Ramos (cell line): Measurements from ENCODE around the gene GMPPA.

Source experiments
- in situ Hi-C: fragments of 300-500 bp; cut with MboI; formaldehyde crosslinking; loops from one replicate; pipeline ENCODE4 v1.14.3; 2022; ENCODE audit warnings: low sequenced_read_pairs; ENCODE audit not compliant: unreplicated experiment

The GMPPA gene

DNA sequence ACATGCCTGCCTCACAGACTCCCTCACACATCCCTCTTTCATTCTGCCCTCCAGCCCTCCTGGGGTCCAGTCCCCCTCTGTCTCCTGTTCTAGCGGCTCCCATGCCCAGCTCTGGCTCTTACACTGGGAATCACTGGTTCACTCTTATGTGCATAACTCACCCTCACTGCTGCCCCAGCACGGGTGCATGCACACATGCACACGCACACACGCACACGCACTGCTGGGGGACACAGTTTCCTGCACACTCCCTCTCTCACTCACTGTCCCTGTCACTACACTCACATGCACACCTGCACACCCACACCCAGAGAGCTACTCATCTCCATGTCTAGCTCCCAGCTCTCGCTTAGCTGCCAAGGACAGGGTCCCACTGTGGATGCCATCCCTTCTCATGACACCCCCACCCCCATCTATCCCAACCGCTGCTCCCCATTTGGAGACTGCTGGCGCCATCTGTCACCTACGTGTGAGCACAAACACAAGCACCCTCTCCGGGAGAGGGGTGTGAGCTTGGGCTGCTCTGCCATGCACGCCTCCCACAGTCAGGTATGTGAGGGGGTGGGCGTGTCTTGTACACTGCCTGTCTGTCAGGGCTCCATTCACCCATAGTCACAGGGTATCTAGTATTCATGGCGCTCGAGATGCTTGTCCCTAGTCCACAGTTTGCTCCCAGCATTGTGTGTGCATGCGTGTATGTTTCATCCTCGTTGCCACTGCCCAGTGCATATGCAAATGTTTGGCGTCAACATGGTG, 17.4 kb downstream of the GMPPA start:
- in situ Hi-C loops = no loop called here

DNA sequence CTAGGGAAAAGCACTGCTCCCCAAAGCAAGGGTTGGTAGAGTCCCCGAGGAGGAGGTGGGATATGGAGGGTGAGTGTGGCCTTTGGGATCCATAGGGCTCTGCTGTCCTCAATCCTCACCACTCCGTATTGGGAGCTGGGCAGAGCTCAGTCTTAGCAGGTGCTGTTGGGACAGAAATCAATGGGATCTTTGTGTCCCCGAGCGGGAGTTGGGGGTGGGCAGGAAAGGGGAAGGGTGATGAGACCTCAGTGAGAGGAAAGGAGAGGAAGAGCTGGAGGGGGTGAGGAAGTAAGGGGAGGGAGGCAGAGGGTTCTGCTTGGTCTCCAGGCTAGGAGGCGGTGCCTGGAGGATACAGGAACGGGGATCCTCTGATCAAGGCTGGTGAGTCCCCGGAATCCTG, 18.2 kb downstream of the GMPPA start:
- in situ Hi-C loops = no loop called here

DNA sequence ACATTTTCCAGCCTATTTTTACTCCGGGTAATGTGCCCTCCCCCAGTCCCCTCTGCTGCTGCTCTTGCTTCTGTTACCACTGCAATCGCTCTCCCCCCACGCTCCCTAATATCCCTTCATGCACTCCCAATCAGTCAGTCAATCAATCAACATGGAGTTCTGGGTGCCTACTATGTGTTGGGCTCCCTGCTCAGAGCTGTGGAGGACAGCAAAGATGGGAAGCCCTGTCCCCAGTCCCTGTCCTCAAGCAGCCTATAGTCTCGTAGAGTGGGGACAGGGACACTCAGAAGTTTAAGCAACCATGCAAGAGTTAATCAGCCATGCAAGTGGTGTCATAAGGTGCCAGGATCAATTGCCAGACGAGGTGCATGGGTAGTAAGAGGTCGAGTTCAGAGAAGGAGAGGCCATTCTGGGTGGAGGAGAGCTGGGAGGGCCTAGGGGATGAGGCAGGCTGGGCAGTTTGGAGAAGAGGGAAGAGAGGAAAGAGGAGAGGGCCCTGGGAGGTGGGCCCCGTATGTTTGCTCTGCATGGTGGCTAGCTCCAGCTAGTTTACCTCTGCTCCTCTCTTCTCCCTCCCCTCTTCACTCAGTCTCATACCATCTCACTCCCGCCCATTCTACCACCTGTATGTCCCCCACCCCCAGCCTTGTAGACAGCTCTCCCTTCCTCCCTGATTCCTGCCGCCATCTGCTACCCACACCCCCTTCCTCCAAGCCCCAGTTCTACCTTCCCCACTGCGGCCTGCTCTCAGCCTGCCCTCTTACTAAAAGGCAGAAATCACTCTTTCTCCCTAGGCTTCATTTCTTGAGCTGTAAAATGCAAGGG, 19.5 kb downstream of the GMPPA start:
- in situ Hi-C loops = no loop called here

DNA sequence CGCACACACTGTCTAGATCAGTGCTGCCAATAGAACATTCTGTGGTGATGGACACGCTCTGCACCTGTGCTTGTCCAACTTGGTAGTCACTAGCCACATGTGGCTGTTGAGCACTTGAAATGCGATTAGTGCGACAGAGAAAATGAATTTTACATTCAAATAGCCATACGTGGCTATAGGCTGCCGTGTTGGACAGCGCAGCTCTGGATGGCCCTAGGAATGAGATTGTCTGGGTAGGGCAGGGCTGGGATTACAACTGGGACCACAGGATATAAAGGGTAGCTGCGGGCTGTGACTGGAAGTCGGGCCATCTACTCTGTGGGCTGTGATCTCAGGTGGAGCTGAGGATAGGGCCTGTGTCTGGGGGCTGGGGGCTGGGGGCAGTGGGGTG, 20.8 kb downstream of the GMPPA start:
- in situ Hi-C loops = no loop called here

DNA sequence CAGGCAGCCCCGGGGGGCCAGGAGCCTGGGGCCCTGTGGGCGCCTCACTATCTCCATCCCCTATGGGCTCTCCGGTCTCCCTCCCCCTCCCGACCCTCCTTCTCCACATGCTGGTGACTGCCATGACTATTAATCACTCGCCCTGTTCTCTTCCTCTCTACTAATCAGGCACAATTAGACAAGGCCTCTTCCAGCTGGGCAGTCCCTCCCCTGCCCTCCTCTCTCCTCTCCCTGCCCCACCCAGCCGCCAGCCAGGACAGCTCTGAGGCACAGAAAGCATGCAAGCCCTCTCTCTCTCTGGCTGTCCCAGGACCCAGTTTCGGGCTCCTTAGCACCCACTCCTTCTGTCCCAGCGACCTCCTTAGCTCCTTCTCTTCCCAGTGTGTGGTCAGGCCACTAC, 21.4 kb downstream of the GMPPA start:
- in situ Hi-C loops = no loop called here

DNA sequence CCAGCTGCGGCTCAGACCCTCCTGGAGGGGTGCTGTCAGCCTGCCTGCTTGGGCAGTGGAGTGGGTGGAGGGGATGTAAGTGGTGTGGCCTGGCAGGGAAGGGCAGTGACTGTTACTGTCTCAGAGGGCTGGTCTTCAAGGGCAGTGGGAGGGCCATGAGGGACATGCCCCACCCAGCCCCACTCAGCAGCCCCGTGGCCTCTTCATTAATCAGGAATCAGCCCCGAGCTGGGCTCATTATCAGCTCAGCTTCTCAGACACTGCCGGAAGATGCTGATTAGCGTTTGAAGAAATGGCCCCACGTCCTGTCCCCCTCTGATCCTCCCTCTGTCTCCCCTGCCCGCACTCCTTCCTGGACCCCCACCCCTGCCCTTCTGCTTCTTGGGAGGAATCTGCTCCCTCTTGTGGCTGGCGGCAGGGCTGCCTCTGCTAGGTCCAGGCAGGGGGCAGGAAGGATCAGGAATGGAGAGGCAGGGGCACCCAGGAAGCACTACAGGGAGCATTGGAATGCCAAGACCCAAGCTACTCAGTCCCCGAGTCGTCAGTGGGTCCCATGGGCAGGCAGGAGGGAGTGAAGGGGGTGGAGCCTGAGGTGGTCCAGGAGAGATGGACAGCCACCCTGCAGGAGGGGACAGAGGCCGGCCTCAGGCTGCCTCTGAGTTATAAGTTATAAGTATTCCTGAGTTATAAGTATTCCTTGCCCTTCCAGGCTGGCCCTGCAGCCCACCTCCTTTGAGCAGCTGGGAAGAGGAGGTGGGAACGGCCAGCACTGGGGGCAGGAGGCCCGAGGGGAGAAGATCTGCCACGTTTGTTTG, 22.6 kb downstream of the GMPPA start:
- in situ Hi-C loops = no loop called here

DNA sequence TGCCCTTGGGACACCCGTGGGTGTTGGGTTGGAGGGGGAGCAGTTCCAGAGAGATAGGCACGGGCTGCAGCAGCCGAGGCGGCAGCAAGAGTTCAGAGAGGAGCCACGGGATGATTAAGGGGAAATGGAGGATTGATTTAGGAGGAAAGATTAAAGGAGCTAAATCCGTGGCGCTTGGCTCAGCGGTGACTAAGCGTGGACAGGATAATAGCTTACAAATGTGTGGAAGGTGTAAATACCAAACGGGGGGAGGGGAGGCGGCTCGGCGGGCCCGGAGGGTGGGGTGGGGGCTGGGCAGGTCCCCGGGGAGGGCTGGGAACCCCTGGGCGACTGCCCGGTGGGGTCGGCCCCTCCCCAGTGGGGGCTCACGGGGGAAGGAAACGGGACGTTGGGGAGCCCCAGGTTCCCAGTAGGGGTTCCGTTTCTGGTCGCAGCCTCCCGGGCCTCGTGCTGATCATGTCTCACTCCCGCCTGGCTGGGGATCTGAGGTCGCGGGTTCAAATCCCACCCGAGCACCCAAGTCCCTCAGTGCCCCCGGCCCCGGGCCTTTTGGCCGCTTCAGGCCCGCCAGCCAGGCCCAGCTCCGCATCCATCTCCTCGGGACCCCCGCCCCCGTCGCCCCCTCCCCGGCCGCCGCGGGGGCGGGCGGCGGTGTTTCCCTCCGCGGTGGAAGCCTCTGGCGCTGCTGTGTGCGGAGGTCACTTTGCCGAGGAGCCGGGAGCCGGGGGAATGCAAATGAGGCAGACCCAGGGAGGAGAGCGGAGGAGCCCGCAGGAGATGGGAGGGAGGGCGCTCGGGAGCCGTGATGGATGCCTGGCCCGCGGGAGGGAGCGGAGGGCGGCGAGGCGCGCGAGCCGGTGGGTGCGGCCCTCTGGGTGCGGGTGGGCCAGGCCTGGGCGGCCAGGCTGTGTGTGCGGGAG, 23.7 kb downstream of the GMPPA start:
- in situ Hi-C loops = no loop called here

DNA sequence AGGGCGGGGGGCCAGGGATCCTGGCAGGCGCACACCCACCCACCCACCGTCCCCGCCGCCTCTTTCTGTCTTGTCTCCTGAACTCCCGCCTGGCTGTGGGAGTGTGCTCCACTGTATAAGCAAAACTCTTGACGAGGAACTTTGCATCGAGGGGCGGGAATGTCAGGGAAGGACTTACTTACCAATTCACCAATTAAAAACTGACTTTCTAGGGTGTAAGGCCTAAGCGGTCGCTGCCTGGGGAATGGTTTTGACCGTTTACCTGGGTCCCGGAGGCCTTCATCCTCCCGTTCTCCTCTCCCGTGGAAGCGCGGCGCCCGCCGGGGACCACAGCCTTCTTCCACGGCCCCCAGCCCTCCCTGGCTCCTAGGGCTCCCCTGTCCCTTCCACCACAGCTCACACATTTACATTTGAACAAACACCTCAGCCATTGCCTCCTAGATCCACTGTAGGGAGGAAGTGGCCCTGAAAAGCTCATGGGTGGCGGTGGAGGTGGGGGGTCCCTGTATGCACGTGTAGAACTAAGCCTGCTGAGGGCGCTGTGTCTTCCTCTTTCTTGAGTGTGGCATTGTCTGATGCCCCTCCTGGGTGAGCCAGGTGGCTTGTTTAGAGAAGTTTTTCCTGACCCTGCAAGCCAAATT, 24.5 kb downstream of the GMPPA start:
- in situ Hi-C loops = no loop called here

DNA sequence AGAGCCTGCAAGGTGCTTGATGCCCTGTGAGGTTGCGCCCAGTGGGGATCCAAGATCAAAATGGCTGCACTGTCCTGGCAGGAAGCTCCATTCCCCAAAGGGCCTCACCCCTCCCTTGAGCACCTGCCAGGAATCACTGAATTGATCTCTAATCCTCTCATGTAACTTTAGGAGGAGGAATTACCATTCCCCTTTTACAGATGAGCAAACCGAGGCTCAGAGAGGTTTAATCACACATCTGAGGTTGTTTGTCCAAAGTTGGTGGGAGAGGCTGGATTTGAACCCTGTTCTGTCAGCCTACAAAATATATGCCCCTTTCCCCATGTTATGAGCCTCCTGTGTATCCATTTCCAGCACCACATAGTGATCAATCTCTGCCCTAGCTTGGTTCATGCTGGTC, 26.1 kb downstream of the GMPPA start:
- in situ Hi-C loops = no loop called here

DNA sequence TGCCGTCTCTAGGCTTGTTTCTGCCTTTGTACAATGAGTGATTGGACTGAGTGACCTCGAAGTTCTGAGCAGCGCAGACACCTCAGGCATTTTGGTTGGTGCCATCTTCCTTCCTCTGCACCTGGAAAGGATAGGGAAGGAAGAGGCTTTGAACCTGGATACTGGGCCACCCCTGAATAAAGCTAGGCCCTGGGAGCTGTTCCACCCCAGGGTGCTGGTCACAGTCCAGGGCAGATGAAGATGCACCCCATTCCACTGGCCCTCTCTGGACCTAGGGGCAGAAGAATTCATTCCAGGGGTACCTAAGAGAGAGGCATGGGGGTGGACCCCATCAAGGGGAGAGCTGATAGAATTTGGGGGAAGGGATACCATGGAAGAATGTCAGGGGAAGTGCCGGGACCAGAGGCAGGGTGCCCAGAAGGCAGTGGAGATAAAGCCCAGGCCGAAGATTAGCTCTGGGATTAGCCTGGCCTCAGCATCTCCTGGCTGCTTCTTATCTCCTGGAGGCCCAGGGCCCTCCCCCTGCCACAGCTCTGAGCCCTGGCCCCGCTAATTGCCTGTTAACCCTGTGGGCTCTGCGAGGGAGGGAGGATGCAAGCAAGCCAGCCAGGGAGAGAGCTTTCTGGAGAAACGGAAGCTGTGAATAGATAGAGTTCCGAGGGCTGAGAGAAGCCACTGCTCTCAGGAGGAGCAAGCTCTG, 27.0 kb downstream of the GMPPA start:
- in situ Hi-C loops = no loop called here

DNA sequence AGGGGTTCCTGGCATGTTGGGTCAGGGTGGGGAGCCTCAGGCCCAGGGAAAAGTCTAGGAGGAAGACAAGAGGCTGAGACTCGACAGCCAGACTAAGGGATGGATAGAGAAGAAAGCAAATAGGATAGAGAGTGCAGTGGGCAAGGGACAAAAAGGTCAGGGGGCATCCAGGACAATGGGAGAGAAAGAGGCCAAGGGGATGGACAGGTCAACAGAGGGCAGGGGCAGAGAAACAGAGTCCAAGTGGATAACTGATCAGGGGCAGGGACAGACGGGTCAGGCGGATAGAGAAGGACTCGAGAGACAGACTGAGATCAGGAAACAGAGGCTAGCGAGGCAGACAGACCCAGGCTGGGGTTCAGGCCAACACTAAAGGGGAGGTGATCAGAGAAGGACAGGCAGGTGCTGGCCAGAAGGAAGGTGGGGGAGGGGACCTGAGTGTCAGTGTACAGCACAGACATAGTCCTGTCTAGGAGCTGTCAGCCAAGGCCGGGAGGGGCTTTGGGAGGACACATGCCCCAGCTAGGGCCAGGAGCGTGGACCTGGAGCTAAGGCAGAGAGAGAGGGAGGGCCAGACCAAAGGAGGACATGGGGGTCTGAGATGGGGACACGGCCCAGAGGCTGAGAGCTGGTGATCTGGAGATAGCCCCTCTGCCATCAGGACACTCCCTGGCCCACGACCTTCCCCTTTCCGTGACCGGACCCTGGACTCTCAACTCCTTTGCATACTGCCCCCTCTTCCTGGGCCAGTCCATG, 27.8 kb downstream of the GMPPA start:
- in situ Hi-C loops = no loop called here

DNA sequence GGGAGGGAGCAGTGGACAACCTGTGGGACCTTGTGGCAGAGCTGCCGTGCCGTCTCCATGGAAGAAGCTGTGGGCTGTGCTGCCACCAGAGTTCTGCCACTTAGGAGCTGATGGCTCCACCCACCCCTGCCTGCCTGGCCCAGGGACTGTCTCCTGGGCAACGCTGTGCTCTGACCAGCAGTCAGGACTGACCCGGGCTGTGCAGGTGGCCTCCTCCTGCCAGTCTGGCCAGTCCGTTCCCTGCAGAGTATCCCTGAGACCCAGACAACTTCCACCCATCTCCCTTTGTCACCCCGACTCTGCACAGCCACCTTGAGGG, 28.3 kb downstream of the GMPPA start:
- in situ Hi-C loops = no loop called here

DNA sequence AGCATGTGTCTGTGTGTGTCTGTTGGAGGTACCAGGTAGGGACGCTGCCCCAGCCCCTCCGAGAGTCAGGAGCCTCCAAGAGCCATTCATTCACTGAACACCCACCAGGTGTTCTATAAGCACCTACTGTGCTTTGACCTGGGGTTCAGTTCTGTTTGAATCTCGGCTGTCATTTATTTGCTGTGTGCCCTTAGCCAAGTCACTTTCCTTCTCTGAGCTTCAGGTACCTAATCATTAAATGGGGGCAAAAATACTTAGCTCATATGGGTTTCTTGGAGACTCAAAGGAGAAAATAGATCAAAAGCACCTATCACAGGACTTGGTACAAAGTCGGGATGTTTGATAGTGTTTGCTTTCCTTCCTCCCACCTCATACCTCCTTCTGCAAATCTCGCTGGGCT, 28.8 kb downstream of the GMPPA start:
- in situ Hi-C loops = no loop called here

DNA sequence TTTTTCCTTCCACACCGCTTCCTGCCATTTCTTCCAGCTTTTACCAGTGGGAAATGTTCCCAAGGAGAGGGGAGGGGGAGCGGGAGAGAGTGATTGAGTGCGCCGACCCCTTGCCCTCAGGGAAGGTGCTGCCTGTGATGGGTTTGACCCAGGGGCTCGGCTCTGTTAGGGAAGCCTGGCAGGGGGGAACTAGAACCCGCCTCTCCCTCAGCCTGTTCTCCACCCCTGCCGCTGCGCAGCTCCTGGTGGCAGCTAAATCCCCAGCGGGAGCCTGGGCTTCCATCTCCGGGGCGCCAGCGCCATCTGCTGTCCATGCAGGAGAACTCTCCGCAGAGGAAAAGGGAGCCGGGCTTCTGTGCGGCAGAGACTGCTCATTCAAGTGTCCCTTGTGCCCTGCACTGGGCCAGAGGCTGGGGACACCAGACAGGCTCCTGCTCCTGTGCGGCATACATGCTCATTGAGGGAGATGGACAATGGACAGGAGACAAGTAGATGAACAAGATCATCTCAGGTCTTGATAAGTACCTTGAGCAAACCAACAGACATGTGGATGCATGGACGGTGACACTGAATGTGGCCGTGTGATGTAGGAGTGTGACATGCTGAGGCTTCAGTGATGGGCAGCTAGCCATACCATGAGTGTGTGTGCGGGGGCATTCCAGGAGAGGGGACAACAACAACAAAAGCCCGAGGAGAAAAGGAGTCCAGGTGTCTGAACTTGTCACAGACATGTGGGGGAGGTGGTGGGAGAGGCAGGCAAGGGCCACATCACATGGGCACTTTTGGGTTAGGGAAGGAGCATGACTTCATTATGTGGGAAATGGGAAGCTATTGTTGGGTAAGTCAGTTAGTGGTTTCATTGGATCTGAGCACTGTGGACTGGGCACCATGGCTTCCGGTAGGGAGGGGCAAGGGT, 31.6 kb downstream of the GMPPA start:
- in situ Hi-C loops = loop anchor here (5.0 to 10.0 kb wide), 2 partner anchors 112 to 126 kb away; no protein-coding TSS in a partner anchor

DNA sequence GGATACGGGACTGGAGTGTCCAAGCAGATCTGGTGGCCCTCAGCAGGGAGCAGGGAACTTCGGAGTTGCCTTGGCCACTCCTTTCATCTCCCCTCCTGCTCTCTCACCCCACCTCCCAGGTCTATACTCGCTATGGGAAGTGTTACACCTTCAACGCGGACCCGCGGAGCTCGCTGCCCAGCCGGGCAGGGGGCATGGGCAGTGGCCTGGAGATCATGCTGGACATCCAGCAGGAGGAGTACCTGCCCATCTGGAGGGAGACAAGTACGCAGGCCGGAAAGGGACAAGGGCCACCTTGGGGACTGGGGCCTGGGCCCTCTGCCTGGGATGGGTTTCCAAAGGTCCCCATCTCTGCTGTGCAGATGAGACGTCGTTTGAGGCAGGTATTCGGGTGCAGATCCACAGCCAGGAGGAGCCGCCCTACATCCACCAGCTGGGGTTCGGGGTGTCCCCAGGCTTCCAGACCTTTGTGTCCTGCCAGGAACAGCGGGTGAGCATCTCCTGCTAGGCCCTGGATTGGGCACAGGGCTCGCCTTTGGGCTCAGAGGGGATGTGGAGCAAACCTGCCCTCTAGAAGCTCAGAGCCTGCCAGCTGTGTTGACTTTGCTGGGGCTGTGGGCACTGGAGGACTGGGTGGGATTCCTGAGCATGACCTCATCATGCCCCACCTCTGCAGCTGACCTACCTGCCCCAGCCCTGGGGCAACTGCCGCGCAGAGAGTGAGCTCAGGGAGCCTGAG, 33.1 kb downstream of the GMPPA start:
- in situ Hi-C loops = loop anchor here (5.0 to 10.0 kb wide), 2 partner anchors 110 to 127 kb away; no protein-coding TSS in a partner anchor

DNA sequence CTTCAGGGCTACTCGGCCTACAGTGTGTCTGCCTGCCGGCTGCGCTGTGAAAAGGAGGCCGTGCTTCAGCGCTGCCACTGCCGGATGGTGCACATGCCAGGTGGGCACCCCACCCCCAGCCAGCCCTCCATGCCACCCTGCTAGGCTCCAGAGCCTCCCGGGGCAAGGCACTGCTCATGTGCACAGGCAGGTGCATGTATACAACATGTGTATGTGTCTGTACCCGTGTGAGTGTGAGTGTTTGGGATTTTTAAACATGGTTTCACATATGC, 33.6 kb downstream of the GMPPA start:
- in situ Hi-C loops = loop anchor here (5.0 to 10.0 kb wide), 2 partner anchors 110 to 128 kb away; no protein-coding TSS in a partner anchor
